HG03159 (cell line): ENCODE results near the gene RIMS3.

Experiments used
- ATAC-seq: cut with Tn5 transposase; IDR thresholded peaks from one replicate; pipeline ENCODE4 v1.9.1; 2021; ENCODE audit warnings: mild to moderate bottlenecking, moderate library complexity; ENCODE audit not compliant: unreplicated experiment

The RIMS3 gene

DNA sequence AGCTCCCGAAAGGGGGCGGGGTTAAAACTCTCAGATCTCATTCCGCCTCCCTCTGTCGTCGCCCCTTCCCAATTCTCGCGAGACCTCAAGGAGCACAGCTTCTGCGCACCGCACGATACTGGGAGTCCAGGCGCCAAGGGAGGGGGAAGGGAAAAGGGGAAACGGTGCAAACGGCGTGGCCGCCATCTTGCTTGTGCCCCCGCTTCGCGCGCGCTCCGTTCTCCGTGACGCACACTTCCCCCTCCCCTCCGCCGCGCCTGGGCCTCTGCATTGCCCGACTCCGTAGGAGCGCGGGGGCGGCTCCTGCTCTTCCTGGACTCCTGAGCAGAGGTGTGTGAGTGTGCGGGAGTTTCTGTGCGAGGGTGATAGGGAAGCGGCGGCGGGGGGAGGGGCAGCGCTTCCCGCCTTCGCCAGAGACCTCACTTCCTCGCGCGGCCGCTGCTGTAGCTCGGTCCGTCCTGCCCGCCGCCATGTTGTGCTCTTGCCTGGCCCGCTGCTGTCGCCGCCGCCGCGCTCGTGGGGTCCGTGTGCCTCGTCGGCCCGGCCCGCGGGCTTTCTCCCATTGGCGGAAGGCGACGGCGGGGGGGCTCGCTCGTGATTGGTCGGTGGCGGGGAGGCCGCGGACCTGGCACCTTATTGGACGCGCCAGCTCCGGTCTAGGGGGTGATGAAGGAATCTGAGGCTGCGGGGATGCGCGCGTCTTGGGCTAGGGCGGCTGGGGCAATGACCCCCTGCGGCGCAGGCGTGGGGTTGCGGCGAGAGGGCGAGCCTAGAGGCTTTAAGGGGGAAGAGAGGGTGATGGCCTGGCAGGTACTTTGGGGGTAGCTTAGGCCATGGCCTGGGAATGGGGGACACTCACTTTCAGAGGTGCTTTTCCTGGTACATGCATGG lies 26.3 kb upstream of the RIMS3 start, which contains the start of gene NFYC:
Gene NFYC (plus strand): TSS at position 167 of the 891 bp plus-strand sequence. CDS start 47,140 bp downstream, outside the sequence.
- ATAC-seq, result peak; percentile 76

DNA sequence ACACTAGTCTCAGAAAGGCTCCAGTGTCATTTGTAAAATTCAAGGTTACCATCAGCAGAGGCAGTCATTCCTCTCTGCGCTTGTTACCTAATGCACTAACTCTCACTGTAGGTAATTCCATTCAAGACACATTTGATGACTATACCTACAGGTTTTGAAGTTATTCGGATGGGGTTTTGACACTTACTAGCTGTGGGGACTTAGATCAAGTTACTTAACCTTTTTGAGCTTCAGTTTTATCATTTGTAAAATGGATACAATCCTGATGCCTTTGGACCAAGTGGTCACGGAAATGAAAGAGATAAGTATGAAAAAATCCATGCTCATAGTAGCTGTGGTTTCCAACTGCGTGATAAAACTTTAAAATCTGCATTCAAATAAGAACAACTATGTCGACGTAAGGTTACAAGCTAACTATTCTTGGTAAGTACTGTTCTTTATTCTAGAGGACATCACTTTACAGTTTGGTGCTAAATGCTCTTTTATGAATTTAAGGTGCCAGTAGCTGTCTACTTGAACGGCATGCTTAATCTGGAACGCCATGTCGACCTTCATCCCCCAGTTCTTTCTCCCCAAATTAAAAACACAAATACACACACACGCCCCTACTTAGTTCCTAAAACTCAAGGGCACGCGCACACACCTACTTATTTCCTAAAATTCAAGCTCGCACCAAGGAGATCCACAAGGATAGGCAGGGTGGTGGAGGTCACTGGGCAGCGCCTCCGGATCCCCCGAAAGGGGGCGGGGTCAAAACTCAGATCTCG lies 25.5 kb upstream of the RIMS3 start:
- no peak for ATAC-seq

DNA sequence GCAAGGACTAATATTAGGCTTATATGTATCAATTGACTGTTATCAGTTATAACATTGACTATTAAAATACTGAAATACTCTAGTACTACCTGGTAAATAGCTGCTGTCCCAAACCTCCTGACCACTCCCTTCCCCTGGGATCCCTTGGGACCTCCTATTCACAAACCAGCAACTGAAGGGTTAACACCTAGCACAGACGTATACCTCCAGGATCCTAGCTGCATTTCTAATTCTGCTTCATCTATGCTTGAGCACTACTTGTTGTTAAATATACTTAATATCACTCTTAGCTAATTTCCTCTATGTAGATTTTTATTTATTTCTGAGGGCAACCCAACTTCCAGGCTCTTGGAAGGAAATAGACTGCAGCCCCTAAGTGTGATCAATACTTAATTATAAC lies 24.3 kb upstream of the RIMS3 start:
- ATAC-seq, result no peak

DNA sequence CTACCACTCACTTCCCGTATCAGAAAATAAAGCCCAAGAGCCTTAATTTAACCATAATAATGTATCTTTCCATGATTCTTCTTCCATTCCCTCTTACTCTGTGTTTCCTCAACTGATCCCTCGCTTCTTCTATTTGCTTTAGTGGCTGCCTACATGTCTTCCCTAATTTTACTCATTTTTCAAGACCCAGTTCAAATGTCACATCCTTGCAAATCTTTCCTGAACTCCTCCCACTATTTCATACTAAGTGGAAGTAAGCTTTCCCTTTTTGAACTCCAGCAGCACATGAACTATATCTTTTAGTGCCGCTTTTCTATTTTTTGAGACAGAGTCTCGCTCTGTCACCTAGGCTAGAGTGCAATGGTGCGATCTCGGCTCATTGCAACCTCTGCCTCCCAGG lies 22.2 kb upstream of the RIMS3 start:
- ATAC-seq, result no peak

DNA sequence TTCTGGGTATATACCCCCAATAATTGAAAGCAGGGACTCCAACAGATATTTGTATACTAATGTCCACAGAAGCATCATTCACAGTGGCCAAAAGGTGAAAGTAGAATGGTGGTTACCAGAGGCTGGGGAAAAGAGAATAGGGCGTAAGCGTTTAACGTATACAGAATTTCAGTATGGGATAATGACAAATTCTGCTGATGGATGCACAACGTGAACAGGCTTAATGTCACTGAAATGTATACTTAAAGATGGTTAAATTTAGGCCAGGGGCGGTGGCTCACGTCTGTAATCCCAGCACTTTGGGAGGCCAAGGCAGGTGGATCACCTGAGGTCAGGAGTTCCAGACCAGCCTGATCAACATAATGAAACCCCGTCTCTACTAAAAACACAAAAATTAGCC lies 21.6 kb upstream of the RIMS3 start:
- ATAC-seq, result no peak

DNA sequence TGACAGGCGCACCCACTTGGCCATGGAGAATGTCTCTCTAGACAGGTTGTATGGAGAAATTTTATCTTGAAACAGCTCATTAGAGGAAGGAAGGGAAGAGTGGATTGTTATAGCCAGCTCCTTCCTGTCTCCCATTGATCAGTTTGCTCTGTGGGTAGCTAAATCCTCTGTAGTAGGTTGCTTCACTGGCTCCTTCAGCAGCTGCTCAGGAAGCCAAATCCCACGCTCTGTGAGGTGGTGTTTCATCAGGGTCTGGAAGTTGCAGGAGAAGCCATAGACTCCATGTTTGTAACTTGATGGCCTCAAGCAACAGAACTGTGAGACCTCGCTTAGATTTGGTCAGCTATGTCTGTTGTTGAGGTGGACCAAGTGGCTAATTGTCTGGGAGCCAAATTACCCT lies 19.2 kb upstream of the RIMS3 start:
- no peak for ATAC-seq

DNA sequence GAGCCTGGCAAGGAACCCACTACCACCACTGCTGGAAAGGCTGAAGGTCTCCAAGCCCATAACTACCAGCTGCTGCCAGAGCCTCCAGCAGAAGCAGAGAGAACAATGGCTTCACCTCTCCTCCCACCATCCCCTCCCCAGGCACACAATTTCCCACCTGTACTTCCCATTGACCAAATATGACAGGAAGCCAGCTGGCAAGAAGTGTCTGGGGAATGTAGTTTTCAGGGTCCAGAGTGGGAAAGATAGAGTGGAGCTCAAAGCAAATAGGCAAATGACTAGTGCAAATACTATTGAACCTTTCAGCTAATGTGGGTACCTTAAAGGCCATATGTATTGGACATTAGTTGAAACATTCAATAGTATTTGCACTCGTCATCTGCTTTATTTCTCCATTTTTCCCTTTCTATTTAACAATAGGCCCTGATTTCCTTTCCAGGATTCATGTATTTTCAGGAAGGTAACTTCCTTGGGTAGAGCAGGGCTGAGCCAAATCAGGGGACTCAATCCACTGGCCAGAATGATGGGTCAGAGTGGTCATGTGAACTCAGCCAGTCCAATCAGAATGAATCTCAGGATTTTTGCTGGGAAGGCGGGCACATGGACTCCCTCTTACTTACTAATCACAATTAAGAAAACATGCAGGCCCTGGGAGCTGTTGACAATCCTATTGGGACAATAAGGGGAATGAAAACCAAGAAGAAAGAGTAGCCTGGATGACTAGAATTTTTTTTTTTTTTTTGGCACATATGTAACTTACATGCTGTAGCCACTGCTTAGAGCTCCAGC lies 13.9 kb upstream of the RIMS3 start:
- ATAC-seq, result no peak

DNA sequence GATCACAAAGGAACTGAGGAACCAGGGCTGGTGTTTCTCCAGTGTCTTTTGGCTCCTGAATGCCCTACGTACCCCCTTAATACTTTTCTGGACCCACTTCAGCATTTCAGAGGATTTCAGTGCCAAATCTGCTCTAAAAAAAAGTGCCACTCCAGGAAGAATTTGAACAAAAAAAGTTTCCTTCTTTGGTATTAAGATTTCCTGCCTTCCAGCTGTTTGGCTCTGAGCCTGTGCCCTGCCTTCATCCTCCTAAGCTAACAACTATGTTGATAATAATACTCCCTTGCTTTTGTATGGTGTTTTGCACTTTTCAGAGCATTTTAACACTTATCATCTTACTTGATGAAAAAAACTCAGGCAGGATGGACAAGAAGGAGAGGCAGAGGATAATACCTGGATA lies 11.0 kb upstream of the RIMS3 start:
- ATAC-seq, result no peak

DNA sequence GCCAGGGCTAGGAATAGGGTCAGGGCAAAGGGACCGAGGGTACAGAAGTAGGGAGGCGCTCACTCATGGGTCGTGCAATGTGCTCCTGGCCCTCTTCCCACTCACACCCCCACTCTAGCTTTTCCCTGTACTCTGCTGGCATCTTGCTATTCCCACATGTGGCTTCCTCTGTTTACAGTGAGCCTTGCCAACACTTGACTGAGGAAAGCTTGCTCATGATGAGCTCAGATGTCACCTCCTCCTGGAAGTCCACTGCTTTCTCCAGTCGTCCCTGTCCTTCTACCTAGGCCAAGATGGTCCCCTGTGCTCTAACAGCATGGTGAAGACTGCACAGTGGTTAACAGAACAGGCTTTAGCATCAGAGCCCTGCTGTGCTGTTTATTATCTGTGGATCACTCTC lies 8.0 kb upstream of the RIMS3 start:
- no peak for ATAC-seq

DNA sequence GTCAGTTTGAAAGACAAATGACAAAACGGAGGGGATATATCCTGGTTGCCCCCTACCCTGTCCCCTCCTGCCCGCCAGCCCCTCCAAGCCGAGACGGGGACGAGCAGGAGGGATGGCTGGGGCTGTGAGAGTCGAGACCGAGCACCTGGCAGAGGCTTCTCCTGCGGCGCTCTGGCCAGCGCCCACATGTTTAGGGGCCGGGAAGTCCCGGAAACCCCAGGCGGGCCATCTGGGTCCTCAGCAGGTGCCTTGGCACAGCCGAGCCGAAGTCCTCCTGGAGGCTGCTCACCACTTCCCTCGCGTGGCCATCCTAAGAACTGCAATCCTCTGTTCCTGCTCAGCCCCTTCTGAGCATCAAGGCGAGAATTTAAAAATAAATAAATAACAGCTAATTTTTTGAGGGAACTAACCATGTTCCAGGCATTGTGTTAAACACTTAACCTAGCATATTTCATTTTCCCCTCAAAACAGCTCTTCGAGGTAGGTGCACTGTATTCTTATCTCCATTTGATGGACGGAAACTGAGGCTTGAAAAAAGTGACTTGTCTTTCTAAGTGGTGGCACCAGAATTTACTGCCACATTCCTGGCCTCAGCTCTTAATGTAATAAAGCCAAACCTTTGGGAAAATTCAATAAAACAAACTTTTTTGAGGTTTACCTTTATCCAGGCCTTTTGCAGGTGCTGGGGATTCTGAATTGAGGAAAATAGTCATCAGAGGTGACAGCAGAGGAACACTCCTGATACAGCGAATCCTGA lies 3.5 kb upstream of the RIMS3 start:
- ATAC-seq, result no peak

DNA sequence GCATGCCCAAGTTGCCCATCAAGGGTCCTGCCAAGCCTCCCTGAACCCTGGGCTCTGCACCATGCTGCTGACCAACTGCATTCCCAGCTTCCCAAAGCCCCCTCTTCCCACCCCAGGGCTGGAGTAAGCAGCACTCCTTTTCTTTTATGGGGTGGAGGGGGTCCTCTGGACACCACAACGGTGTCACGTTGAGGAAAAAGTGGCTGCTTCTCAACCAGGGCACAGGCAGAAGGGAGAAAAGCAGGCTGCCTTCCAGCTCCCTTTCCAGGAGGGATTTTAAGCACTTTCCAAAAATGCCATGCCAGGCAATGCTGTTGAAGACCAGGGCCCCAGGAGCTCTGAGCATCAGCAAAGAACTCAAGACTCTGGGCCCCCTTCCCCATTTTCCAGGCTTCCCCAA lies 691 bp downstream of the RIMS3 start:
- no peak for ATAC-seq

DNA sequence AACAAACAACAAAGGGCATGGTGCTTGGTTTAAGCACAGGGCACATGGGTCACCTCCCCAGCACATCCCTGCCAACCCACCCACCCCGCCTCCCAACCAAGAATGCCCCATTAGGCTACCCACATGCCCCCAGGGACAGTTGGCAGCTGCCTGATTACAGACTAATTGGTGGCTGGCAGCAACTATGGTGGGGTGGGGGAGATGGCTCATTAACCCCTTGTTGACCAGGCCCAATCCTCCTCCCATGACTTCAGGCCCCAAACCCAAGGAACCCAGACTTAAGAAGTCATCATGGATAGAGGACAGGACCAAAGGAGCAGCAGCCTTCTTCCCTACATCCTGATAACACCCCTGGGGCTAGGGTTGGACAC lies 1.3 kb downstream of the RIMS3 start:
- ATAC-seq, result no peak

DNA sequence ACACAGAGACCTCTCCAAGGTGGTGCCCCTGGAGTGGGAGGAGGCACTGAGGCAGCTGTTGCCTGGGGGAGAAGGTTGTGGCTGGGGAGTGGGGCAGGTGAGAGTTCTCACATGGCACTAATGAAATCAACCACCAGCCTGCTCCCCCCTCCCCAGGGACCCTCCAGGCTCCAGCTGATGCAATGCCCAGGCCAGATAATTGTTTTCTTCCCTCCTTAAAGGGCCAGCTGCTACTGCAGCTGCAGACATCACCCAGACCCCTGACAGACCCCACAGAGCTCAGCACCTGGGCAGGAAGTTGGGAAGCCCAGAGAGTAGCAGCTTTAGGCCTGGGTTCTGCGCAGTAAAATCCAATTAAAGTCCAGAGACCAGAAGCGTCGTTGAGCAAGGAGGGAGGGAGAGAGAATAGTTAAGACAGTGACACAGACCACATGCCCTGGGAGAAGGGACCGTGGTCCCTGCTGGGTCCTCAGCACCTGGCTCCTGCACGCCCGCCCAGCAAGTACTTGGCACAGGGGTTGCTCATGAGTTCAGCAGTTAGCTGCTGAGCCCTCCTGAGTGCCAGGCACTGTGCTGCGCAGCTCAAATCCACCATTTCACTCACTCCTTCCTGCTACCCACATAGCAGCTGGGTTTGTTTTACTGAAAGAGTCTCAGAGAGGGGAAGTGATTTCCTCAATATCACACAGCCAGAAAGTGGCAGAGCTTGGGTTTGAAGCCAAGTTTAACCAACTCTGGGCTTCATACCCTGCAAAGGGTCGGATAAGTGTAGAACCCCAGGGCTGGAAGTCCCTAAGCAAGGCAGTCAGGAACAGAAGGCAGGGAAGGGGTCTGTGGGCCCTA lies 1.9 kb downstream of the RIMS3 start:
- ATAC-seq, result no peak

DNA sequence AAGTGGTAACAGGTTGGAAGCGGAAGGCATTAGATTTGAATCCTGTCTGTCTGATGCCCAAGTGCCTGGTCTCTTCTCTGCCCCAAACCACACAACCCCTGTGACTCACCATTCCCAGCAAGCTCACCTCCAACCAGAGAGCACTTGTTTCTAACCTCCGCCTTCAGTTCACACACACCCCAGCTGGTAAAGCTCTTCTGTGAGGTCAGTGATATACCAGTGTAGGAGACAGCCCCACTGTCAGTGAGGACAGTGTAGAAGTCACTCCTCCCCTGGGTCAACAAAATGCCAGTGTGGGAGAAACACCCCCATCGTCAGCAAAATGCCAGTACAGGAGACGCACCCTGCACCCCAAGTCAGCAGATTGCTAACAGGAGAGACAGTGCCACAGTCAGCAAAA lies 2.6 kb downstream of the RIMS3 start:
- no peak for ATAC-seq

DNA sequence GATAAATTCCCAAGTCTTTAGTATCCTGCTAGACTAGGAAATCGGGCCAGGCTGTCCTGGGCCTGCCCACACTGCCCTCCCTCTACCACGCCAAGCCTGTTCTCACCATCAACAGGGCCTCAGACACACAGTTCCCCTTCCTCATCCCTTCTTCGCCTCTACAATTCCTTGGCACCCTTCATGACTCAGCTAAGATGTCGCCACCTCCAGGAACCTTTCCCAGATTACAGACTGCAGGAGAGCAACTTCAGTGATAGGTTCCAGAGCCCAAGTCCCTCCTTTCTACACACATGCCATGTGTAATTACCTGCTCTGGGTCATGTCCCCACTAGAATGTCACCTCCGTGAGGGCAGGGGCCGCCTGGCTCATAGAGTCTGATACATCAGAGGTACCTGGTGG lies 3.3 kb downstream of the RIMS3 start:
- no peak for ATAC-seq

DNA sequence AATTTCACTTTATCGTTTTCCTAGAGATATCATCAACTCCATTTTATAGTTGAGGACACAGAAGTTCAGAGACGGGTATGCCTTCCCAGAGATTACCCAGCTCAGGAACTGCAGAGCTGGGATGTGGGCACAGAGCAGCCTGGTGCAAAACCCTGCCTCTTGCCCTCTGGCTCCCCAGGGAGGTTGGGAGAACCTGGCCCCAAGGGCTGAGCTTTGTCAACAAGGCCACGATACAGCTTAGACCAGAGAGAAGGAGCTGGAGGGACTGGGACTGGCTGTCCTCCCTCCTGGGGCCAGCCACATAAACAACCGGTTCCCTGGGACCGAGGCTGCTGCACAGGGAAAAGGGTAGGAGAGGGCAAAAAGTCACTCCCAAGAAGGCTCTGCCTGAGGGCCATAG lies 3.8 kb downstream of the RIMS3 start:
- no peak for ATAC-seq

DNA sequence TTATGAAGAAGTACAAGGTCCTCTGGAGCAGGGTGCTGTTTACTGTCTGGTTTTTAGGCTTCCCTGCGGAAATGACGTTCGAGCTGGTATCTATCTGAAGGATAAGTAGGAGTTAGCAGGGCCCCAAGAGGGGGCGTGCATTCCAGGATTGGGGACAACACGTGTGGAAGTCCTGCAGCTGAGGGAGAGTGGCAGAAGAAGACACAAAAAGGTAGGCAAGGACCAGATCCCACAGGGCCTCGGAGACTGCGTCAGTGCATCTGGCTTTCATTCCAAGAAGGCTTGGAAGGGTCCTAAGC lies 5.9 kb downstream of the RIMS3 start:
- no peak for ATAC-seq

DNA sequence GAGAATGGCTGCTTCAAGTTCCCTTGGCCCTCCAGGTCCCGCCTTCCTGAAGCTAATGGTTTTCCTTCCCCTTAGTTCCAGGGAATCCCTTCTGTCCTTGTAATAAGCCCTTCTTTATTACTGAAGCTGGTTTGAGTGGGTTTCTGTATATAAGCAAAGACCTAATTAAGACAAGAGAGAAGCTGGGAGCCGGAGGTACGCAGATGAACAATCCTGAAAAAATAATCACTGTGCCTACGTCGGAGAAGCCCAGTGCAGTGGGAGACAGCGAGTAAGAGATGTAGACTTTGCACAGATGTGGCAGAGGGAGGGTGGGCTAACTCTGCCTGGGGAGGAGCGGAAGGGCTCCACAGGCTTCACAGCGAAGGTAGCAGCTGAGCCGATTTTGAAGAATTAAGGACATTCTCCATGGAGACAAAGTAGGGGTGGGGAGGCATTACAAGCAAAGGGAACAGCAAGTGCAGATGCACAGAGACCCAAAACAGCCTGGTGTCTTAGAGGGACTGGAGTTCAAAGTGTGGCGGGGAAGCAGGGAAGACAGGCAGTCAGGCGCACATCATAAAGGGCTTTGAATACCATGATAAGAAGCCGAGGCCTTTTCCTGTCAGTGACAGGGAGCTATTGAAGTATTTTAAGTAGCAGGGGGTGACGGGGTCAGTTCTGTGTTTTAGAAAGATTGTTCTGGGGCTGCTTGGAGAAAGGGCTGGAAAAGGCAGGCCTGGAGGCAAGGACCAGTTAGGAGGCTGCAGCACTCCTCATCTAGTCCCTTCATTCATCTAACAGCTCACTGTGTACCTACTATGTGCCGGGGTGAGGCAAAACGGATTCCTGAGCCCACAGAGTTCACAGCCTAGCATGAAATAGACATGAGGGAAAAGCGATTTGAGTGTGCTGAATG lies 6.5 kb downstream of the RIMS3 start:
- no peak for ATAC-seq

DNA sequence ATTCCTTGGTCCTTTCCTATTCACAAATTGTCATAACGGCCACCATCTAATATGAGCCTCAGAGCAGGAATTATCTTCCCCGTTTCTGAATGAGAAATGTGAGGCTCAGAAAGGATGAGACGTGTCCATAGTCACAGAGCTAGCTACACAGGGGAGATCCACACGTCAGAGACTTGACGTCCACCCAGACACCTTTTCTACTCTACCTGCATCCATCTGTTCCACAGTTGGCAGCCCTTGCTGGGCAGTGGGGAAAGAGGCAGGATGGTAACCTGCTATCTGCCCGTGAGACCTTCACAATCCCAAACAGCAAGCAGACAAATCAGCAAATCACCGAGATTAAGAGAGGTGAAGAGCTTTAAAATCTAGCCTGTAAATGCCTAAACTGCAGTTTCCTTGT lies 8.4 kb downstream of the RIMS3 start:
- ATAC-seq, result no peak
